ENCODE data around the gene CLCNKB. TPM values are rescaled to one million over a fixed set of nuclear protein-coding genes. Genes with fewer than 3 reads are reported as not detected.

The CLCNKB gene
- total RNA-seq, 4 donors from 2014 or later: 0.41 to 1.9 (median 1.2) TPM; not detected in 1

GRCh38 chr1:16087733-16088132, 44.2 kb downstream of the CLCNKB start:
- DNase-seq: no peak
- Histone ChIP-seq H3K9me3 (no peaks in the 10 kb centered on the region), H3K36me3 (no peaks in the 10 kb centered on the region), H3K27me3 (no peaks in the 10 kb centered on the region), H3K4me1 (no peaks in the 10 kb centered on the region), H3K27ac (no peak overlapping the region), H3K4me3 (no peak overlapping the region)
- TF ChIP-seq CTCF (IDR thresholded peaks at IDR 0.05) (no peak), POLR2A (IDR thresholded peaks at IDR 0.05) (no peak)
- intact Hi-C loops (cut with DNase I; ENCODE audit: low total_unique reads): no loop called here

GRCh38 chr1:16088351-16088911, 44.8 kb downstream of the CLCNKB start:
- no peak for DNase-seq
- H3K4me1 ChIP-seq: no peaks in the 10 kb centered on the region
- H3K27ac ChIP-seq: no peak overlapping the region
- TF ChIP-seq POLR2A (IDR thresholded peaks at IDR 0.05) (no peak), CTCF (IDR thresholded peaks at IDR 0.05) (no peak)
- intact Hi-C loops (cut with DNase I; ENCODE audit: low total_unique reads): no loop called here
- no peaks in the 10 kb centered on the region for H3K9me3 ChIP-seq
- no peaks in the 10 kb centered on the region for H3K36me3 ChIP-seq
- H3K27me3 ChIP-seq: no peaks in the 10 kb centered on the region
- H3K4me3 ChIP-seq: no peak overlapping the region

- no peaks in the 10 kb centered on the region for H3K36me3 ChIP-seq
- intact Hi-C loops (cut with DNase I; ENCODE audit: low total_unique reads): no loop called here
- no peak for DNase-seq
- H3K27me3 ChIP-seq: no peaks in the 10 kb centered on the region
- no peak overlapping the region for H3K4me3 ChIP-seq
- H3K9me3 ChIP-seq: no peaks in the 10 kb centered on the region
- no peaks in the 10 kb centered on the region for H3K4me1 ChIP-seq
- TF ChIP-seq CTCF (IDR thresholded peaks at IDR 0.05) (no peak), POLR2A (IDR thresholded peaks at IDR 0.05) (no peak)
- no peak overlapping the region for H3K27ac ChIP-seq
Observed at GRCh38 chr1:16088996-16089395, 45.4 kb downstream of the CLCNKB start.

GRCh38 chr1:16090076-16090826, 46.7 kb downstream of the CLCNKB start:
- Histone ChIP-seq H3K36me3 (no peaks in the 10 kb centered on the region), H3K4me1 (no peaks in the 10 kb centered on the region), H3K4me3 (no peak overlapping the region), H3K9me3 (no peaks in the 10 kb centered on the region), H3K27ac (no peak overlapping the region), H3K27me3 (no peaks in the 10 kb centered on the region)
- DNase-seq: no peak
- intact Hi-C loops (cut with DNase I; ENCODE audit: low total_unique reads): no loop called here
- TF ChIP-seq POLR2A (IDR thresholded peaks at IDR 0.05) (no peak), CTCF (IDR thresholded peaks at IDR 0.05) (no peak)

- DNase-seq: no peak
- H3K27ac ChIP-seq: no peak overlapping the region
- H3K27me3 ChIP-seq: no peaks in the 10 kb centered on the region
- no peaks in the 10 kb centered on the region for H3K9me3 ChIP-seq
- TF ChIP-seq POLR2A (IDR thresholded peaks at IDR 0.05) (no peak), CTCF (IDR thresholded peaks at IDR 0.05) (no peak)
- H3K4me1 ChIP-seq: no peaks in the 10 kb centered on the region
- intact Hi-C loops (cut with DNase I; ENCODE audit: low total_unique reads): no loop called here
- no peaks in the 10 kb centered on the region for H3K36me3 ChIP-seq
- H3K4me3 ChIP-seq: no peak overlapping the region
Observed at GRCh38 chr1:16091296-16091695, 47.7 kb downstream of the CLCNKB start.
